Testis (tissue), 2 donors: ENCODE data around the gene TPCN2.

ENCODE experiments used
- CTCF ChIP-seq, 3 experiments: fragments of 450-650 bp in 2 of 3; fragments of 200-600 bp in 1 of 3; sonication (generic) in 1 of 3; IDR thresholded peaks; one replicate each; pipeline ENCODE4 v1.5.1; 2016 to 2019; ENCODE audit warnings: antibody characterized with exemption in 3 of 3, mild to moderate bottlenecking in 2 of 3, moderate library complexity in 1 of 3
- POLR2A ChIP-seq: fragments of 450-650 bp; IDR thresholded peaks from one replicate; pipeline ENCODE4 v1.6.1; 2017; ENCODE audit warnings: antibody characterized with exemption, mild to moderate bottlenecking, moderate library complexity

DNA sequence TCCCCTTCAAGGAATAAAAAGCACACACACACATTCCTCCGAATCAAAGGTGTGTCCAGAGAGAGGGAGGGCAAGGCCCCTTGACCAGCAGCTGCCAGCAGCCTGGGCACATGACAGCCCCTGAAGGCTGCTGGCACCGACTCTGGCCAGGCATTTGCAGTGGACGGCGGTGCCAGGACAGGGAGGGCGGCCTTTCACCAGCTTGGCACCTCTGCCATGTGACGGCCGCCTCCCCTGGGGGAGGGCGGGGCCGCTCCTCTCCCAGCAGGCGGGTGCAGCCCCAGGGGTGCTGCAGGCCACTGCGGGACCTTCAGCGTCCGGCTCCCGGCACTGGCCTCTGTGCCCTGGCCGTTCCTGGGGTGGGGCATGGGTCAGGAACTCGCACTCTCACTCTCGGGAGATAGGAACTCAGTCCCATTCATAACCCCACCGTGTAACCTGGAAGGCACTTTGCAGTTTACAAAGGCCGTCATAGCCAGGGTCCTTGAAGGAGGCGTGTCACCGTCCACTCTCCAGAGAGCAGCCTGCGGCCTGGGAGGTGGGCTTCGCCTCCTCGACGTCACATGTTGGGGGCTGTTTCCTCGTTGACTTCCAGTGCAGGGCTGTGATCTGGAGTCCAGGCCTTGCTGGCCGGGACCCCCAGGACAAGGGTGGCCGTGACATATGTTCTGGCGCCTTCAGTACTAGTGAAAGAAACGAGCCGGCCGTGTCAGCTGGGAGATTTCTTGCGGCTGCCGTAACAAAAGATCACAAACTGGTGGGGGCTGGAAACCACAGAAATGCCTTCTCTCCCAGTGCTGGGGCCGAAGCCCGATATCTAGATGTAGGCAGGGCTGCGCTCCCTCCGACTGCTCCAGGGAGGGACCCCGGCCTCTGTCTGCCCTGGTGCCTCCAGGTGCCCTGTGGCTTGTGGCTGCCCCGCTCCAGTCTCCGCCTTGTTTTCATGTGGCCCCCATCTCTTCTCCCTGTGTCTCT lies 67.1 kb downstream of the TPCN2 start:
- no peak for TF ChIP-seq CTCF (IDR thresholded peaks at IDR 0.05)
- TF ChIP-seq POLR2A, result no peak
